ENCODE results near the gene EME1.

GRCh38 chr17:50393700-50394099 lies 20.7 kb downstream of the EME1 start:
- TF ChIP-seq CTCF (IDR thresholded peaks at IDR 0.05), result no peak
- TF ChIP-seq POLR2A (IDR thresholded peaks at IDR 0.05), result no peak
- no peak for TF ChIP-seq EP300 (IDR thresholded peaks at IDR 0.05)

Data from ovary (tissue), 3 donors.